GM12892 (cell line): Measurements from ENCODE around the gene ELOVL5.

Experiments used
- DNase-seq: peaks from one replicate; pipeline ENCODE4 v3.0.0; 2011; ENCODE audit not compliant: insufficient read length
- FAIRE-seq: peaks from 2 replicates; lab custom pipeline; 2011; peaks lifted over from hg19 to GRCh38; lab: Jason Lieb, UNC
- POLR2A ChIP-seq: IDR thresholded peaks from 2 replicates; pipeline ENCODE4 v1.6.1; 2011; ENCODE audit warnings: low read depth, low read length, control low read depth
- POLR2AphosphoS5 ChIP-seq: IDR thresholded peaks from 2 replicates; pipeline ENCODE4 v1.6.1; 2011; ENCODE audit warnings: low read depth, low read length, control low read depth
- TAF1 ChIP-seq: IDR thresholded peaks from 2 replicates; pipeline ENCODE4 v1.6.1; 2011; ENCODE audit warnings: low read depth, mild to moderate bottlenecking, control low read depth, low read length, borderline replicate concordance

Gene ELOVL5

GRCh38 chr6:53240139-53240538 is 108.6 kb downstream of the ELOVL5 start:
- FAIRE-seq (no peak), DNase-seq (no peak)
- no peak for TF ChIP-seq POLR2AphosphoS5
- TF ChIP-seq TAF1 = no peak
- TF ChIP-seq POLR2A = no peak

- FAIRE-seq = no peak
- peak; percentile 24 for DNase-seq
- TF ChIP-seq POLR2A (no peak), TAF1 (no peak), POLR2AphosphoS5 (no peak)
These were observed 109.2 kb downstream of the ELOVL5 start for GRCh38 chr6:53239526-53239925.

GRCh38 chr6:53238311-53238710 is 110.4 kb downstream of the ELOVL5 start:
- no peak for FAIRE-seq
- DNase-seq = no peak
- TF ChIP-seq POLR2A (no peak), TAF1 (no peak), POLR2AphosphoS5 (no peak)

GRCh38 chr6:53236241-53236640 is 112.5 kb downstream of the ELOVL5 start:
- TF ChIP-seq POLR2AphosphoS5 (no peak), POLR2A (no peak)
- FAIRE-seq = peak; percentile 40

GRCh38 chr6:53235508-53235907 is 113.2 kb downstream of the ELOVL5 start:
- FAIRE-seq (no peak), DNase-seq (no peak)
- TF ChIP-seq POLR2A (no peak), POLR2AphosphoS5 (no peak), TAF1 (no peak)

More at GRCh38 chr6:53236241-53236640, 112.5 kb downstream of the ELOVL5 start:
- DNase-seq = no peak

- DNase-seq = no peak
- FAIRE-seq = no peak
- no peak for TF ChIP-seq TAF1
- TF ChIP-seq POLR2A = no peak
These were observed 115.4 kb downstream of the ELOVL5 start for GRCh38 chr6:53233309-53233708.

- TF ChIP-seq TAF1 (no peak), POLR2A (no peak), POLR2AphosphoS5 (no peak)
- no peak for FAIRE-seq
- no peak for DNase-seq
These were observed 117.8 kb downstream of the ELOVL5 start for GRCh38 chr6:53230775-53231467.

- TF ChIP-seq POLR2AphosphoS5 = no peak
- no peak for TF ChIP-seq POLR2A
- TF ChIP-seq TAF1 = no peak
- no peak for DNase-seq
- no peak for FAIRE-seq
These were observed 120.9 kb downstream of the ELOVL5 start for GRCh38 chr6:53227847-53228246.

- no peak for FAIRE-seq
- TF ChIP-seq POLR2A (no peak), TAF1 (no peak), POLR2AphosphoS5 (no peak)
- DNase-seq = no peak
These were observed 128.1 kb downstream of the ELOVL5 start for GRCh38 chr6:53220605-53221004.
